HepG2 (cell line): ENCODE data around the gene SH3D21. TPM values are rescaled to one million over a fixed set of nuclear protein-coding genes. Genes with fewer than 3 reads are reported as not detected.

ENCODE experiments used
- AHDC1 ChIP-seq: sonication (generic); formaldehyde crosslinking; IDR thresholded peaks from 2 replicates; pipeline ENCODE4 v1.5.1; 2020; ENCODE audit warnings: mild to moderate bottlenecking, missing genetic modification reagents, borderline replicate concordance
- HNRNPLL ChIP-seq: fragments of 200-400 bp; formaldehyde crosslinking; IDR thresholded peaks from 2 replicates; pipeline ENCODE4 v1.6.1; 2017; ENCODE audit warnings: mild to moderate bottlenecking, low read depth, low read length; ENCODE audit not compliant: poor library complexity, severe bottlenecking
- KDM5A ChIP-seq: fragments of 200-600 bp; sonication (generic); IDR thresholded peaks from 2 replicates; pipeline ENCODE4 v1.7.0; 2018; ENCODE audit warnings: antibody characterized with exemption, mild to moderate bottlenecking, low read length, borderline replicate concordance
- PATZ1 ChIP-seq: sonication (generic); formaldehyde crosslinking; IDR thresholded peaks from 2 replicates; pipeline ENCODE4 v1.4.0; 2020; ENCODE audit warnings: missing genetic modification reagents
- PHF5A ChIP-seq: IDR thresholded peaks from one replicate; pipeline ENCODE4 v1.6.1; 2018; ENCODE audit warnings: low read depth, missing genetic modification reagents; ENCODE audit not compliant: unreplicated experiment
- RAD51 ChIP-seq: fragments of 450-650 bp; IDR thresholded peaks from 2 replicates; pipeline ENCODE4 v1.6.1; 2016; ENCODE audit warnings: borderline replicate concordance
- RBAK ChIP-seq: sonication (generic); formaldehyde crosslinking; IDR thresholded peaks from 2 replicates; pipeline ENCODE4 v1.5.1; 2020; ENCODE audit warnings: mild to moderate bottlenecking, missing genetic modification reagents
- TRIM24 ChIP-seq: sonication (generic); formaldehyde crosslinking; IDR thresholded peaks from 2 replicates; pipeline ENCODE4 v1.8.0; 2022; ENCODE audit warnings: mild to moderate bottlenecking, missing genetic modification reagents
- WIZ ChIP-seq: sonication (generic); formaldehyde crosslinking; IDR thresholded peaks from 2 replicates; pipeline ENCODE4 v1.5.1; 2020; ENCODE audit warnings: mild to moderate bottlenecking, missing genetic modification reagents
- ZBTB10 ChIP-seq: sonication (generic); formaldehyde crosslinking; IDR thresholded peaks from 2 replicates; pipeline ENCODE4 v1.4.0; 2020; ENCODE audit warnings: missing genetic modification reagents, borderline replicate concordance
- ZC3H13 ChIP-seq: sonication (generic); formaldehyde crosslinking; IDR thresholded peaks from 2 replicates; pipeline ENCODE4 v1.8.1; 2023; ENCODE audit warnings: mild to moderate bottlenecking, missing genetic modification reagents, moderate library complexity
- ZNF10 ChIP-seq: sonication (generic); formaldehyde crosslinking; IDR thresholded peaks from 2 replicates; pipeline ENCODE4 v1.4.0; 2020; ENCODE audit warnings: mild to moderate bottlenecking, low read depth, missing genetic modification reagents, borderline replicate concordance
- ZNF333 ChIP-seq: sonication (generic); formaldehyde crosslinking; IDR thresholded peaks from 2 replicates; pipeline ENCODE4 v1.4.0; 2020; ENCODE audit warnings: mild to moderate bottlenecking, missing genetic modification reagents, borderline replicate concordance
- ZNF562 ChIP-seq: sonication (generic); formaldehyde crosslinking; IDR thresholded peaks from 2 replicates; pipeline ENCODE4 v1.8.0; 2022; ENCODE audit warnings: missing genetic modification reagents, borderline replicate concordance
- ZNF703 ChIP-seq: sonication (generic); formaldehyde crosslinking; IDR thresholded peaks from 2 replicates; pipeline ENCODE4 v1.5.1; 2020; ENCODE audit warnings: missing genetic modification reagents, mild to moderate bottlenecking, moderate library complexity, borderline replicate concordance
- ZNF773 ChIP-seq: sonication (generic); formaldehyde crosslinking; IDR thresholded peaks from 2 replicates; pipeline ENCODE4 v1.4.0; 2020; ENCODE audit warnings: missing genetic modification reagents, borderline replicate concordance
- polyA plus RNA-seq, 8 experiments: library from polyadenylated mRNA; depleted of rRNA in 3 of 8; stranded (reverse) in 7 of 8; unstranded in 1 of 8; fragments of >200 nt; fragmentation: Illumina TruSeq in 4 of 8; extraction: Trizol in 4 of 8; gene quantifications; 2 replicates each; pipeline versions ENCODE4 v1.2.1 to v1.2.3, GENCODE V29; 2011 to 2016; ENCODE audit warnings: low read depth in 4 of 8, missing spikeins in 1 of 8, mixed read lengths in 1 of 8; ENCODE audit not compliant: insufficient read depth in 1 of 8
- total RNA-seq, 5 experiments: library from RNA; depleted of rRNA; stranded (reverse); fragments of >200 nt; fragmentation: Illumina TruSeq; extraction: Trizol; gene quantifications; 2 replicates each; pipeline ENCODE4 v1.2.3, GENCODE V29; 2016; ENCODE audit warnings: low read depth in 1 of 5

The SH3D21 gene
- total and polyA plus RNA-seq, 2 of the 13 experiments (the other 11 are each of a cell fraction or from before 2014, with no cell fraction given): 5.1 to 8.6 TPM

- TF ChIP-seq KDM5A (peak; percentile 56; the same call in 1 of the 2 replicates), RBAK (CRISPR knock-in tag) (no peak), ZBTB10 (CRISPR knock-in tag) (no peak), HNRNPLL (no peak), PHF5A (CRISPR knock-in tag) (no peak), ZC3H13 (CRISPR knock-in tag) (peak; percentile 84), WIZ (CRISPR knock-in tag) (no peak), ZNF703 (no peak), PATZ1 (CRISPR knock-in tag) (peak; percentile 63; the same call in 1 of the 2 replicates), RAD51 (no peak), ZNF333 (CRISPR knock-in tag) (no peak), ZNF773 (CRISPR knock-in tag) (peak; percentile 70; the same call in 1 of the 2 replicates), TRIM24 (CRISPR knock-in tag) (no peak), ZNF10 (CRISPR knock-in tag) (no peak), ZNF562 (CRISPR knock-in tag) (no peak), AHDC1 (CRISPR knock-in tag) (peak; percentile 30; the same call in 1 of the 2 replicates)
Measured at GRCh38 chr1:36306210-36306901, at the start of gene SH3D21 (continued).
